SH-SY5Y (cell line): Measurements from ENCODE around the gene TYRO3.

Source experiments
- GATA2 ChIP-seq: IDR thresholded peaks from 2 replicates; pipeline ENCODE4 v1.6.1; 2011; ENCODE audit warnings: mild to moderate bottlenecking, low read depth, low read length
- GATA3 ChIP-seq: IDR thresholded peaks from 2 replicates; pipeline ENCODE4 v1.6.1; 2011; ENCODE audit warnings: low read depth, mild to moderate bottlenecking, low read length, moderate library complexity

DNA sequence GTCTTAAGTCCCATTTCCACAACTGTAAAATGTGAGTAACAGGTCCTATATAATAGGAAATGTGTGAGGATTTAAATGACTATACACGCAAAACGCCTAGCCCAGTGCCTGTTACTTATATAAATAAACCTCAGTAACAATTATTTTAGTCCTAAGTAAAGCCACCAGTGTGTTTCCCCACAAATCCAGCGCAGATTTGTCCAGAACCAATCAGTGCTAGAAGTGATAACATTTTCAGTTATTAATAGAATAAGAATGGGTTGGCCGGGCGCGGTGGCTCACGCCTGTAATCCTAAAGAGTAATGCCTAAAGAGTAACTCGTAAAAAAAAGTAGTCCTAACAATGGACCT lies 15.5 kb upstream of the TYRO3 start:
- TF ChIP-seq GATA3 = no peak
- TF ChIP-seq GATA2 = no peak
